NCI-H2081 treated with DMSO at 0.1 percent for 48 hours (cell line): Measurements from ENCODE around the gene TSPYL2.

Experiments
- DNase-seq: peaks from one replicate; lab custom pipeline; 2025; lab: John Stamatoyannopoulos, UW

TSPYL2 gene

DNA sequence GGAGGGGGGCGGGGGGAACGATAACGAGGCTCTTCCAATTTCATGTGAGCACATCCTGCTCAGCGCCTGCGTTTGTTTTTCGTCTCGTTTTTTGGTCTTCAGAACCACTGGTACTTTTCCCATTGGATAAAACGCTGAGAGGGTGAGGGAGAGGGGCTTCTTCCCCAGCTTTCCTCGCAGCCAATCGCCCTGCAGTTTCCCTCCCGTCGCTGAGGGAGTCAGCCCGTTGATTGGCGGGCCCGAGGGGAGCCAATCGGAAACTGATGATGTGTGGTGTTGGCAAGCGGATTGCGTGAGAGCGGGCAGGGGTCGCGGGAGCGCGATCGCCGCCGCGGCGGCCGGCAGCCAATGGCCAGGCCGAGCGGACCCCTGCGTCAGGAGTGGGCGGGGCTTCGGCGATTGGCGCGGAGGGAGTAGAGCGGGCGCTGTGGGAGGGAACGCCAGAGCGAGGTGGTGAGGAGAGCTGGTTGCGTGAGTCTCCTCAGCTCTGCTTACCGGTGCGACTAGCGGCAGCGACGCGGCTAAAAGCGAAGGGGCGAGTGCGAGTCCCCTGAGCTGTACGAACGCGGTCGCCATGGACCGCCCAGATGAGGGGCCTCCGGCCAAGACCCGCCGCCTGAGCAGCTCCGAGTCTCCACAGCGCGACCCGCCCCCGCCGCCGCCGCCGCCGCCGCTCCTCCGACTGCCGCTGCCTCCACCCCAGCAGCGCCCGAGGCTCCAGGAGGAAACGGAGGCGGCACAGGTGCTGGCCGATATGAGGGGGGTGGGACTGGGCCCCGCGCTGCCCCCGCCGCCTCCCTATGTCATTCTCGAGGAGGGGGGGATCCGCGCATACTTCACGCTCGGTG lies at the start of gene TSPYL2:
Gene TSPYL2, plus strand, starts transcription at position 443 of the 848 bp plus-strand sequence. Its CDS starts 132 bp downstream, at position 575.
- DNase-seq: peak; percentile 77

DNA sequence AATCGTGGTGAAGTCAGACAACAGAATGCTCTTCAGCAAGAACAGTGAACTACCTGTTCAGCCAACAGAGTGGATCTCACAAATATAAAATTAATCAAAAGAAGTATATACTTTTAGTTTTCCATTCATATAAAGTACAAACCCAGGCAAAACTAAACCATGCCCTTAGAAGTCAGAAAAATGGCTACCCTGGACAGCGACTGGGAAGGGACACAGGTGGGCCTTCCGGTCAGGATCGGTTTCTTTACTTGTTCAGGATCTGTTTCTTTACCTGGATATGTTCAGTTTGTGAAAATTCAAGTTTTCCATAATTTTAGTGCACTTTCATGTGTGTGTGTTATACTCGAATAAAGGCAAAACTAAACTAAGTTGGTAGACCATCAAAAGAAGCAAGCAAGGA lies 46.0 kb upstream of the TSPYL2 start:
- no peak for DNase-seq

- DNase-seq: no peak
Observed at GRCh38 chrX:53039236-53039635, 42.9 kb upstream of the TSPYL2 start.

DNA sequence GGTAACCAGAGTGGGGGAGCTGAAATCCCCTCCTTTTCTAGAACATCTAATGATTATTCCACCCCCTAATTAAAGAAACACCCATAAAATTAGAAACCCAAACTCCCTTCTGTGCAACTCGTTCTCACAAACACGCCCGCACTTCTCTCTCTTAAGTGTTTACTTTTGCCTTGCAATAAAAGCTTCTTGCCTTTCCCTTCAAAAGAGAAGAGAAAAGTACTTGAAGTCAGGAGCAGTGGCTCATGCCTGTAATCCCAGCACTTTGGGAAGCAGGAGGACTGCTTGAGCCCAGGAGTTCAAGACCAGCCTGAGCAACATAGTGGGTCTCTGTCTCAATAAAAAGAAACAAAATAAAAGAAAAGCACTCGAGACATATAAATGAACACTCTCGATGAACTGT lies 37.2 kb upstream of the TSPYL2 start:
- DNase-seq: no peak

DNA sequence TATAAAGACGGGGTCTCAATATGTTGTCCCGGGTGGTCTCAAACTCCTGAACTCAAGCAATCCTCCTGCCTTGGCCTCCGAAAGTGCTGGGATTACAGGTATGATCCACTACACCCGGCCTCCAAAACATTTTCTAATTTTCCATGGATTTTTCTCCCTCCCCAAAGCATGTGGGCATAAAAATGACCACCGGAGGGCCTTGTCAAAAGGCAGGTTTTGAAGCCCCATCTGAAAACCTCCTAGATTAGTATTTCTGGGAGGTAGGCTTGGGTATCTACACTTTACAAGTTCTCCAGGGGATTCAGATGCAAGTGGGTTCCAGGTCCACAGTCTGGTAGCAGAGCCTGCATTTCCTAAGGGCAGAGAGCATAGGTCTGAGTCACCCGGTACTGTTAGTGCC lies 34.9 kb upstream of the TSPYL2 start:
- no peak for DNase-seq

GRCh38 chrX:53048169-53049126 lies 33.7 kb upstream of the TSPYL2 start, which contains the start of gene GPR173:
Gene GPR173 (plus strand): TSS chrX:53048789. CDS start chrX:53076622, 27,833 bp downstream.
- DNase-seq: no peak

DNA sequence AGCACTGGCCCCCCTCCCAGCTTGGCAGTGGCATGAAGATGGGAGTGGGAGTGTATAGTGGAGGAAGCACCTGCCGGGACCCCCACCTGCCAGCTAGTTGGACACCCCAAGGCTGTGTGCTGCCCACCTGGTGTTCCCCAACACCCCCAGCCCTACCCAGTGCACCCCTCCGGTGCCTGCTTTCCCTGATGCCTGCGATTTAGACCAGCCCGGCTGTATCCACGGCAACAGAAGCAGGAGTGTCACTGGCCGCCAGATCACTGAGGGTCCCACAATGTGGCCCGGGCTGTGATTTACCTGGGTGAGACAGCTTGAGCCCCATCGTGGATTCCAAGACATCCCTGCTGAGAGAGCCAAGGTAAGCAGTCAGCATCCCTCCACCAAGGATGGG lies 33.0 kb upstream of the TSPYL2 start:
- DNase-seq: no peak

GRCh38 chrX:53050841-53051240 lies 31.3 kb upstream of the TSPYL2 start:
- no peak for DNase-seq

GRCh38 chrX:53055244-53055849 lies 26.8 kb upstream of the TSPYL2 start:
- DNase-seq: no peak

DNA sequence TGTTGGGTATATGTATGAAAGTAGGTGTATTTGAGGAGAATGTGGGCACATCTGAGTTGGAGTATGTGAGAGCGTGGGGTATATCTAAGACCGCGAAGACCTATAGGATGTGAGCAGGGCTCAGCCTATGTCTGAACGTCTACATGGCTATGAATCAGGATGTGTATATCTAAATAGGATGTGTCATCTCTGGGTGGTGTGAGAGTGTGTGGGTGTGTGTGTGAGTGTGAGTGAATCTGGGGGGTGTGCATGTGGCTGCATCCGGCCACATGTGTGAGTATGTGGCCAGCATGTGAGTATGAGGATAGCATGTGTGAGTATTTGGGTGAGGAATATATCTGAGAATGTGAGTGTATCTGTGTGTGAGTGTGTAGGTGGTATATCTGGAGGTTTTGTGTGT lies 25.9 kb upstream of the TSPYL2 start:
- DNase-seq: no peak

- no peak for DNase-seq
Observed at GRCh38 chrX:53065104-53065503, 17.1 kb upstream of the TSPYL2 start.

GRCh38 chrX:53071064-53071463 lies 11.1 kb upstream of the TSPYL2 start:
- DNase-seq: no peak

DNA sequence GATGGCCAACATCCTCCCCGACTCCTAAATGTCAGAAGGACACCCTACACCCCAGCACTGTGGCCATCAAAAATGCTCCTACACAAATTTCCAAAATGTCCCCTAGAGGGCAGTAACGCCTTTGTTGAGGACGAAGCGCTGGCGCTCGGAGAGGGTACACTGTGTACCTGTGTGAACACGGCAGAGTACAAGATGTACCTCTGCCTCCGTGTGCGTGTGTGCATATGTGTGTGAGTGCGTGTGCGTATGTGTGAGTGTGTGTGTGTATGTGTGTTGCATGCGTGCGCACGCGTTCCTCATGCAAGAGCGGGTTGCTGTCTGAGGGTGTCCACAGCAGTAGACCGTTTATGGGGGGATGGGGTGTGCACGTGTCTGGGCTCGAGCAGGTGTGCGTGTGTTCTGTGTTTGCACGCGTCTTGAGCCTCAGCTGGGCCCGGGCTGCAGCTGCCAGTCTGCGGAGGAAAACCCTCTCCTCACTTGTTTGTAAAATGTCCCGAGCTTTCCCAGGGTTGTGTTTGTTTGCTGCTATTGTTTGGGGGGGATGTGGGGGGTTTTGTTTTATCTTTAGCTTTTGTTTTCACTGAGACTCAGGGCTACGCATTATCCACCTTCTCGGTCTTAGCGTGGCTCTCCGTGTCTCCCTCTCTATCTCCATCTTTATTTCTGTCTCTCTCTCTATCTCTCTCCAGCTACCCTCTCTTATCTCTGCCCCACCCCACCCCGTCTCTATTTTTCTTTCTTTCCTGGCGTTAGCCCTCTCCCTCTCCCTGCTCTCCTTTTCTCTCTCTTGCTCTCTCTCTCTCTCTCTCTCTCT lies 10.4 kb upstream of the TSPYL2 start:
- DNase-seq: peak; percentile 40

DNA sequence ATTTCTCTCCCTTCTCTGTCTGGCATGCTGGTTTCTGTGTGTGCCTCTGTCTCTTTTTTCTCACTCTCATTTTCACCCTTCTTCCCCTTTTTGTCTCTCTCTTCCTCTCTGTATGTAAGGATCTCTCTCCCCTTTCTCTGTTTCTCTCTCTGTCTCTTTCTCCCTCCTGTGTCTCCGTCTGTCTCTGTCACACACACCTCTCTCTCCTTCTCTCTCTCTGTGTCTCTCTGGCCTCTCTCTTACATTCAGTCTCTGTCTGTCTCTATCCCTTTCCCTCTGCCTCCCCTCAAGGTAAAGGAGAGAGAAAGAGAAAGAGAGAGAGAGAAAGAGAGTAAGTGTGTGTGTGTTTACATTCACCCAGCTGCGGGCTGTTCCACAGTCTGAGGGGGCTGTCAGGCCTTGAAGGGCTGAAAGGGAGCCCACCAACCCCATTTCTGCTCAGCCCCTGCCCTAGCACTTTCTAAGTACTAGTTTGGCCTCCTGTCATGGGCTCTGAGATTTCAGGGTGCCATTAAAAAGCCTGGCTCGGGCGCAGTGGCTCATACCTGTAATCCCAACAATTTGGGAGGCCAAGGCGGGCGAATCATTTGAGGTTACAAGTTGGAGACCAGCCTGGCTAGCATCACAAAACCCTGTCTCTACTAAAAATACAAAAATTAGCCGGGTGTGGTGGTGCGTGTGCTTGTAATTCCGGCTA lies 9.6 kb upstream of the TSPYL2 start:
- no peak for DNase-seq

GRCh38 chrX:53073115-53073586 lies 9.0 kb upstream of the TSPYL2 start:
- peak; percentile 38 for DNase-seq

GRCh38 chrX:53075011-53075410 lies 7.2 kb upstream of the TSPYL2 start:
- DNase-seq: no peak

DNA sequence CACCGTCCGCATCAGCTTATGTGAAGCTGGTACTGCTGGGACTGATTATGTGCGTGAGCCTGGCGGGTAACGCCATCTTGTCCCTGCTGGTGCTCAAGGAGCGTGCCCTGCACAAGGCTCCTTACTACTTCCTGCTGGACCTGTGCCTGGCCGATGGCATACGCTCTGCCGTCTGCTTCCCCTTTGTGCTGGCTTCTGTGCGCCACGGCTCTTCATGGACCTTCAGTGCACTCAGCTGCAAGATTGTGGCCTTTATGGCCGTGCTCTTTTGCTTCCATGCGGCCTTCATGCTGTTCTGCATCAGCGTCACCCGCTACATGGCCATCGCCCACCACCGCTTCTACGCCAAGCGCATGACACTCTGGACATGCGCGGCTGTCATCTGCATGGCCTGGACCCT lies 5.5 kb upstream of the TSPYL2 start:
- no peak for DNase-seq

DNA sequence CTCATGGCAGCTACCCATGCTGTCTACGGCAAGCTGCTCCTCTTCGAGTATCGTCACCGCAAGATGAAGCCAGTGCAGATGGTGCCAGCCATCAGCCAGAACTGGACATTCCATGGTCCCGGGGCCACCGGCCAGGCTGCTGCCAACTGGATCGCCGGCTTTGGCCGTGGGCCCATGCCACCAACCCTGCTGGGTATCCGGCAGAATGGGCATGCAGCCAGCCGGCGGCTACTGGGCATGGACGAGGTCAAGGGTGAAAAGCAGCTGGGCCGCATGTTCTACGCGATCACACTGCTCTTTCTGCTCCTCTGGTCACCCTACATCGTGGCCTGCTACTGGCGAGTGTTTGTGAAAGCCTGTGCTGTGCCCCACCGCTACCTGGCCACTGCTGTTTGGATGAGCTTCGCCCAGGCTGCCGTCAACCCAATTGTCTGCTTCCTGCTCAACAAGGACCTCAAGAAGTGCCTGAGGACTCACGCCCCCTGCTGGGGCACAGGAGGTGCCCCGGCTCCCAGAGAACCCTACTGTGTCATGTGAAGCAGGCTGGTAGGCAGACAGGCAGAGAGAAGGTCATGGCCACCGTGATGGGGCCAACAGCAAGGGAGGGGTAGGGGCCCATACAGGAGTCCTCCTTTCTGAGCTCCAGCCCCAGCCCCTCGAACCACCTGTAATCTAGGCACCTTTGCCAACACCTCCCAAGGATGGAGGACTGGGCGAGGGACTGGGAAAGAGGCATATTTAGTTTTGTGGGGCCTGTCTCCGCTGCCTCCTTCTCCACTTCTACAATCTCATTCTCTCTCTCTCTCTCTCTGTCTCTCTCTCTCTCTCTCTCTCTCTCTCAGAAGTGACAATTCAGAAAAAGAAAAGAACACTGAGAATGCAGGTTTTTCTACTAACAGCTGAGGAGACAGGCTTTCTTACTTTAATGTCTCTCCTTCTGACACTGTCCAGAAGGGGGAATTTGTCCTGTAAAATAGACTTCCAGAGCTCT lies 4.7 kb upstream of the TSPYL2 start:
- DNase-seq: no peak

GRCh38 chrX:53078943-53079342 lies 3.2 kb upstream of the TSPYL2 start:
- DNase-seq: no peak
